ENCODE measurements around the gene PPP1CB.

Gene PPP1CB

GRCh38 chr2:28745225-28745624 is 6.4 kb upstream of the PPP1CB start:
- Histone ChIP-seq H3K9me3 (ENCODE audit: control insufficient read depth, insufficient read depth, low read depth, low read length) (no peaks in the 10 kb centered on the region), H3K27ac (ENCODE audit: extremely low read depth, low read depth, low read length) (no peak overlapping the region), H3K36me3 (ENCODE audit: control insufficient read depth in 2 of 2, insufficient read depth in 1 of 2, low read length in 2 of 2) (no peaks in the 10 kb centered on the region), H3K4me1 (ENCODE audit: control insufficient read depth, insufficient read depth, low read length) (no peaks in the 10 kb centered on the region; the same call in 1 of the 2 replicates), H3K4me3 (ENCODE audit: low read depth, low read length) (no peak overlapping the region)
- TF ChIP-seq ZNF302 (tag by site-specific recombination; IDR thresholded peaks at IDR 0.05; ENCODE audit: low read depth) (no peak), ZNF23 (tag by site-specific recombination; IDR thresholded peaks at IDR 0.05; ENCODE audit: borderline replicate concordance) (no peak), EGR2 (tag by site-specific recombination; IDR thresholded peaks at IDR 0.05; ENCODE audit: low read depth) (no peak), ELK4 (IDR thresholded peaks at IDR 0.05; ENCODE audit: borderline replicate concordance, low read depth, low read length) (no peak), ZNF670 (tag by site-specific recombination; IDR thresholded peaks at IDR 0.05; ENCODE audit: low read depth) (no peak), ZNF433 (tag by site-specific recombination; IDR thresholded peaks at IDR 0.05; ENCODE audit: low read depth) (no peak), ZNF426 (tag by site-specific recombination; IDR thresholded peaks at IDR 0.05) (no peak), ZNF600 (tag by site-specific recombination; IDR thresholded peaks at IDR 0.05) (no peak), ZSCAN4 (tag by site-specific recombination; IDR thresholded peaks at IDR 0.05) (no peak), ZNF202 (tag by site-specific recombination; IDR thresholded peaks at IDR 0.05; ENCODE audit: borderline replicate concordance) (no peak), SCRT2 (tag by site-specific recombination; IDR thresholded peaks at IDR 0.05) (no peak), SETDB1 (IDR thresholded peaks at IDR 0.05; ENCODE audit: insufficient read length, low read length) (no peak), ZNF658 (tag by site-specific recombination; IDR thresholded peaks at IDR 0.05) (no peak), ZNF2 (tag by site-specific recombination; IDR thresholded peaks at IDR 0.05) (no peak), ZNF660 (tag by site-specific recombination; IDR thresholded peaks at IDR 0.05) (no peak)
- TF ChIP-seq, protein P1, sequence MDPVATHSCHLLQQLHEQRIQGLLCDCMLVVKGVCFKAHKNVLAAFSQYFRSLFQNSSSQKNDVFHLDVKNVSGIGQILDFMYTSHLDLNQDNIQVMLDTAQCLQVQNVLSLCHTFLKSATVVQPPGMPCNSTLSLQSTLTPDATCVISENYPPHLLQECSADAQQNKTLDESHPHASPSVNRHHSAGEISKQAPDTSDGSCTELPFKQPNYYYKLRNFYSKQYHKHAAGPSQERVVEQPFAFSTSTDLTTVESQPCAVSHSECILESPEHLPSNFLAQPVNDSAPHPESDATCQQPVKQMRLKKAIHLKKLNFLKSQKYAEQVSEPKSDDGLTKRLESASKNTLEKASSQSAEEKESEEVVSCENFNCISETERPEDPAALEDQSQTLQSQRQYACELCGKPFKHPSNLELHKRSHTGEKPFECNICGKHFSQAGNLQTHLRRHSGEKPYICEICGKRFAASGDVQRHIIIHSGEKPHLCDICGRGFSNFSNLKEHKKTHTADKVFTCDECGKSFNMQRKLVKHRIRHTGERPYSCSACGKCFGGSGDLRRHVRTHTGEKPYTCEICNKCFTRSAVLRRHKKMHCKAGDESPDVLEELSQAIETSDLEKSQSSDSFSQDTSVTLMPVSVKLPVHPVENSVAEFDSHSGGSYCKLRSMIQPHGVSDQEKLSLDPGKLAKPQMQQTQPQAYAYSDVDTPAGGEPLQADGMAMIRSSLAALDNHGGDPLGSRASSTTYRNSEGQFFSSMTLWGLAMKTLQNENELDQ (tag by site-specific recombination; IDR thresholded peaks at IDR 0.05; ENCODE audit: low read depth): no peak
- ChIA-PET CTCF (no interaction called here), POLR2A (no interaction called here)

- ChIA-PET CTCF (no interaction called here), POLR2A (no interaction called here)
- H3K36me3 ChIP-seq (ENCODE audit: control insufficient read depth in 2 of 2, insufficient read depth in 1 of 2, low read length in 2 of 2): no peaks in the 10 kb centered on the region
- H3K9me3 ChIP-seq (ENCODE audit: control insufficient read depth, insufficient read depth, low read depth, low read length): no peaks in the 10 kb centered on the region
- no peak overlapping the region for H3K27ac ChIP-seq (ENCODE audit: extremely low read depth, low read depth, low read length)
- TF ChIP-seq RBAK (tag by site-specific recombination; IDR thresholded peaks at IDR 0.05) (no peak), ZBTB20 (tag by site-specific recombination; IDR thresholded peaks at IDR 0.05) (no peak), MYNN (tag by site-specific recombination; IDR thresholded peaks at IDR 0.05; ENCODE audit: borderline replicate concordance) (no peak), ZNF624 (tag by site-specific recombination; IDR thresholded peaks at IDR 0.05) (no peak), BCL6B (tag by site-specific recombination; IDR thresholded peaks at IDR 0.05) (no peak), BCL11A (tag by site-specific recombination; IDR thresholded peaks at IDR 0.05; ENCODE audit: low read depth) (no peak)
- TF ChIP-seq, protein P2, sequence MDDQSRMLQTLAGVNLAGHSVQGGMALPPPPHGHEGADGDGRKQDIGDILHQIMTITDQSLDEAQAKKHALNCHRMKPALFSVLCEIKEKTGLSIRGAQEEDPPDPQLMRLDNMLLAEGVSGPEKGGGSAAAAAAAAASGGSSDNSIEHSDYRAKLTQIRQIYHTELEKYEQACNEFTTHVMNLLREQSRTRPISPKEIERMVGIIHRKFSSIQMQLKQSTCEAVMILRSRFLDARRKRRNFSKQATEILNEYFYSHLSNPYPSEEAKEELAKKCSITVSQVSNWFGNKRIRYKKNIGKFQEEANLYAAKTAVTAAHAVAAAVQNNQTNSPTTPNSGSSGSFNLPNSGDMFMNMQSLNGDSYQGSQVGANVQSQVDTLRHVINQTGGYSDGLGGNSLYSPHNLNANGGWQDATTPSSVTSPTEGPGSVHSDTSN (CRISPR knock-in tag; IDR thresholded peaks at IDR 0.05): no peak
- no peaks in the 10 kb centered on the region; the same call in 1 of the 2 replicates for H3K4me1 ChIP-seq (ENCODE audit: control insufficient read depth, insufficient read depth, low read length)
- H3K4me3 ChIP-seq (ENCODE audit: low read depth, low read length): no peak overlapping the region
Observed at GRCh38 chr2:28745876-28746275, 5.8 kb upstream of the PPP1CB start.

Measured in HEK293 (cell line).